Activated naive CD4-positive, alpha-beta T cell treated with anti-CD3 and anti-CD28 coated beads for 36 hours (primary cell): ENCODE results near the gene PROZ. TPM values are rescaled to one million over a fixed set of nuclear protein-coding genes. Genes with fewer than 3 reads are reported as not detected.

Experiments used
- CTCF ChIA-PET: fragments of 350-600 bp; sonication (Branson Sonifier 250); formaldehyde crosslinking; loops from one replicate; lab custom pipeline; 2021; ENCODE audit warnings: antibody characterized with exemption; lab: Charles Lee
- DNase-seq: peaks from one replicate; pipeline ENCODE4 v3.0.0-alpha.2; 2020
- H3K27ac Mint-ChIP-seq: one replicate; pipeline ENCODE4 v1.8.0; 2021; ENCODE audit warnings: mild to moderate bottlenecking, mixed read lengths
- H3K27me3 Mint-ChIP-seq: one replicate; pipeline ENCODE4 v1.8.0; 2021; ENCODE audit warnings: low read depth, mixed read lengths
- H3K36me3 Mint-ChIP-seq: one replicate; pipeline ENCODE4 v1.8.0; 2021; ENCODE audit warnings: low read depth, mixed read lengths
- H3K4me1 Mint-ChIP-seq: one replicate; pipeline ENCODE4 v1.8.0; 2021; ENCODE audit warnings: low read depth, mixed read lengths
- H3K4me3 Mint-ChIP-seq: one replicate; pipeline ENCODE4 v1.8.0; 2021; ENCODE audit warnings: mild to moderate bottlenecking, moderate library complexity, mixed read lengths
- H3K9me3 Mint-ChIP-seq: one replicate; pipeline ENCODE4 v1.8.0; 2021; ENCODE audit warnings: mixed read lengths
- intact Hi-C: fragments of 100-400 bp; cut with micrococcal nuclease; formaldehyde crosslinking; loops from one replicate; pipeline ENCODE4 v1.15.1; 2023
- total RNA-seq, 2 experiments: library from RNA; stranded (reverse); gene quantifications; one replicate each; pipeline ENCODE4 v1.2.3, GENCODE V29; 2021

The PROZ gene
- total RNA-seq, 2 experiments from 2014 or later: not detected

GRCh38 chr13:113115363-113116205 lies 42.9 kb upstream of the PROZ start:
- Mint-ChIP-seq H3K9me3 (no peaks in the 10 kb centered on the region), H3K27ac (no peak overlapping the region), H3K36me3 (no peaks in the 10 kb centered on the region), H3K4me3 (no peak overlapping the region), H3K4me1 (no peaks in the 10 kb centered on the region), H3K27me3 (no peaks in the 10 kb centered on the region)
- CTCF ChIA-PET: no interaction called here
- no peak for DNase-seq
- intact Hi-C loops: no loop called here

- Mint-ChIP-seq H3K4me3 (no peak overlapping the region), H3K9me3 (no peaks in the 10 kb centered on the region), H3K27me3 (peaks cover 1% of the 10 kb centered on the region), H3K36me3 (no peaks in the 10 kb centered on the region), H3K27ac (no peak overlapping the region), H3K4me1 (no peaks in the 10 kb centered on the region)
- DNase-seq: no peak
- intact Hi-C loops: no loop called here
- CTCF ChIA-PET: no interaction called here
Observed at GRCh38 chr13:113116206-113116800, 42.1 kb upstream of the PROZ start.

GRCh38 chr13:113116871-113117271 lies 41.6 kb upstream of the PROZ start:
- Mint-ChIP-seq H3K36me3 (no peaks in the 10 kb centered on the region), H3K27ac (no peak overlapping the region), H3K9me3 (no peaks in the 10 kb centered on the region), H3K4me1 (no peaks in the 10 kb centered on the region), H3K27me3 (peaks cover 3% of the 10 kb centered on the region), H3K4me3 (no peak overlapping the region)
- CTCF ChIA-PET: no interaction called here
- intact Hi-C loops: no loop called here
- DNase-seq: no peak

- H3K36me3 Mint-ChIP-seq: no peaks in the 10 kb centered on the region
- H3K4me1 Mint-ChIP-seq: no peaks in the 10 kb centered on the region
- peaks cover 3% of the 10 kb centered on the region for H3K27me3 Mint-ChIP-seq
- no peaks in the 10 kb centered on the region for H3K9me3 Mint-ChIP-seq
- DNase-seq: no peak
- H3K4me3 Mint-ChIP-seq: no peak overlapping the region
- no peak overlapping the region for H3K27ac Mint-ChIP-seq
- intact Hi-C loops: no loop called here
- CTCF ChIA-PET: no interaction called here
Observed at GRCh38 chr13:113117335-113117872, 41.0 kb upstream of the PROZ start.

DNA sequence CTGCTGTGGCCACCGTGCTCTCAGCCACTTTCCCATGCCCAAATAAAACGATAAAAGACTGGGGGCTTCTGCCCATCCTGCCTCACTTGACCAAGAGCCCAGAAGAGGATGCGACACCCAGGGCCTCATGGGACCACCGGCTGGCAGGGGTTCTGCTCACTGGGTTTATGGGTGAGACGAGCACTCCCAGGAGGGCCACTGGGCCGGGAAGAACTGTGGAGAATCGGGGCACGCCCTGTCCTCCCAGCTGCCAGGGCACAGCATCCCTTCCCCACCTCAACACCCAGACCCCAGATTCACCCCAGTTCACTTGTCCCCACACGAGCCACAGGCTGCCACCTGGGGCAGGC lies 40.6 kb upstream of the PROZ start:
- H3K27ac Mint-ChIP-seq: no peak overlapping the region
- no peaks in the 10 kb centered on the region for H3K36me3 Mint-ChIP-seq
- H3K27me3 Mint-ChIP-seq: peaks cover 3% of the 10 kb centered on the region
- CTCF ChIA-PET: no interaction called here
- no peak for DNase-seq
- intact Hi-C loops: no loop called here
- H3K4me1 Mint-ChIP-seq: no peaks in the 10 kb centered on the region
- no peaks in the 10 kb centered on the region for H3K9me3 Mint-ChIP-seq
- H3K4me3 Mint-ChIP-seq: no peak overlapping the region

- H3K36me3 Mint-ChIP-seq: no peaks in the 10 kb centered on the region
- no peak overlapping the region for H3K27ac Mint-ChIP-seq
- CTCF ChIA-PET: no interaction called here
- peaks cover 3% of the 10 kb centered on the region for H3K27me3 Mint-ChIP-seq
- no peak for DNase-seq
- no peak overlapping the region for H3K4me3 Mint-ChIP-seq
- no peaks in the 10 kb centered on the region for H3K9me3 Mint-ChIP-seq
- intact Hi-C loops: no loop called here
- no peaks in the 10 kb centered on the region for H3K4me1 Mint-ChIP-seq
Observed at GRCh38 chr13:113118261-113119021, 40.0 kb upstream of the PROZ start.

- no peak for DNase-seq
- CTCF ChIA-PET: no interaction called here
- peaks cover 3% of the 10 kb centered on the region for H3K27me3 Mint-ChIP-seq
- no peak overlapping the region for H3K27ac Mint-ChIP-seq
- H3K36me3 Mint-ChIP-seq: no peaks in the 10 kb centered on the region
- H3K9me3 Mint-ChIP-seq: no peaks in the 10 kb centered on the region
- no peaks in the 10 kb centered on the region for H3K4me1 Mint-ChIP-seq
- H3K4me3 Mint-ChIP-seq: no peak overlapping the region
- intact Hi-C loops: no loop called here
Observed at GRCh38 chr13:113119166-113119821, 39.2 kb upstream of the PROZ start.

- Mint-ChIP-seq H3K4me1 (no peaks in the 10 kb centered on the region), H3K36me3 (no peaks in the 10 kb centered on the region), H3K27me3 (peaks cover 3% of the 10 kb centered on the region), H3K27ac (no peak overlapping the region), H3K9me3 (no peaks in the 10 kb centered on the region), H3K4me3 (no peak overlapping the region)
- no peak for DNase-seq
- intact Hi-C loops: no loop called here
- CTCF ChIA-PET: interaction anchor here (0.6 kb wide), 1 partner anchor 413 kb away, joined by 4 read pairs; no protein-coding TSS in a partner anchor
Observed at GRCh38 chr13:113119822-113120189, 38.6 kb upstream of the PROZ start.

DNA sequence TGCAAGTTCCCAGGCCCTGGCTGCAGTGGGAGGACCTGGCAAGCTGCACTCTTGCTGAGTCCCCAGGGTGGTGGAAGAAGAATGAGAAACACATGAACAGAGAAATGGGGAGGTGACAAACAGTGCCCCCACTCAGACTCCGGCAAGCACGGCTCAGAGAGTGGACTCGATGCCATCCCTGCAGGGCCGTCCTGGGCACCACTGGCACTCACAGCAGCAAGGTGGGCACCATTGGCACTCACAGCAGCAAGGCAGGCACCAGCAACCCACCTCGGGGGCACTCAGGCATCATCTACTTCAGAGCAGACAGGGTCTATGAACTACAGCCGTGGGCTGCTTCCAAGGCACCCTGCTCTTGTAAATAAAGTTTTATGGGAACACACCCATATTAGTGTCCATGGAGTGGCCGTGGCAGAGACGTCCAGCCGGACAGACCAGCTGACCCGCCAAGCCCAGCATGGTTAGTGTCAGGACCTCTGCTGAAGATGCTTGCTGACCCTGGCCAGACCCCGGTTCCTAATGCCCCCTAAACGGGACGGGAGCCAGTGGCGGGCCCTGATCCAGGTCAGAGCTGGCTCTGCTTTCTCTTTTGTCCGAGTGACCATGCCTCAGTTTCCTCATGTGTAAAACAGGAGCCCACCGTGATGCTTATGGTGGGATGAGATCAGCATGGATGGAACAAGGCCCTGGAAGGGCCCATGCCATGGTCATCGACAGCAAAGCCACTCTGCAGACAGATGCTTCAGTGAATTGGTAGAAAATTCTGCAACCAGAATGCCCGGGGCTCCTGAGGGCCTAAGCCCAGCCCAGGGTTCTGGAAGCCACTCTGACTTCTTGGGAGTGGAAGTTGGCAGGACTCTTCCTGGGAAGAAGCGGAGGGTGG lies 37.9 kb upstream of the PROZ start:
- DNase-seq: no peak
- no peaks in the 10 kb centered on the region for H3K36me3 Mint-ChIP-seq
- H3K4me1 Mint-ChIP-seq: no peaks in the 10 kb centered on the region
- no peak overlapping the region for H3K4me3 Mint-ChIP-seq
- no peak overlapping the region for H3K27ac Mint-ChIP-seq
- CTCF ChIA-PET: interaction anchor here (0.6 kb wide), 1 partner anchor 412 kb away, joined by 4 read pairs; no protein-coding TSS in a partner anchor
- H3K27me3 Mint-ChIP-seq: peaks cover 3% of the 10 kb centered on the region
- no peaks in the 10 kb centered on the region for H3K9me3 Mint-ChIP-seq
- intact Hi-C loops: no loop called here

DNA sequence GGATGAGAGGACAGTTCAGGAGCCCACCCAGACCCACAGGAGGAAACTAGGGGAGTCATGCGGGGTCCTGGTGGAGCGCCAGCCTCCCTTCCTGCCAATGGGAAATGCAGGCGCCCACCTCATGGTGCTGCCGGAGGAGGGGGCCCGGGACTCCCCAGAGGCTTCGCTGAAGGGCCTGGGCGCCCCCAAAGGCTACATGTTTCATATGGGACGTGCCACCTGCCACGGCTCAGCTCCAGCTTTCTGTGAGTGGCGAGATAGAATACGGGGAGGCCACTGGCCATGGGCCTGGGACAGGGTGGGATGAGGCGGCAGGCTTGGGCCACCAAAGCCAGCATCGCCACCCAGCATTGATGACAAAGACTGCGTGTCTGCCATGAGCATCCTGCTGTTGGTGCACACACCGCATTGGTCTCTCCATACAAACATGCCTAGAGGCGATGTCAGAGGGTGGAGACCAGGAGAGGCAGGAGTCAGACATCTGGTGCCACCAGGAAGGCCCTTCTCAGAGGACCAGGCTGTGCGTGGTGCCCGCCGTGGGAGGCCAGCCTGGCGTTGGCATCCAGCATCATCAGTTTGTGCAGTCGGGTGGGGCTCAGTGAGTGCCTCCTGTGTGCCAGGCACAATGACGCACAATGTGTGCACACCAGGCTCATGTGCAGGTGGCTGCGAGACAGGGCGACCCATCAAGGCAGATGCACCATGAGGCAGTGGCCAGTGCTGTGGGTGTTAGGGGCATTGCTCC lies 37.1 kb upstream of the PROZ start:
- CTCF ChIA-PET: no interaction called here
- Mint-ChIP-seq H3K4me3 (no peak overlapping the region), H3K4me1 (no peaks in the 10 kb centered on the region), H3K27ac (no peak overlapping the region), H3K27me3 (peaks cover 3% of the 10 kb centered on the region), H3K36me3 (no peaks in the 10 kb centered on the region), H3K9me3 (no peaks in the 10 kb centered on the region)
- DNase-seq: no peak
- intact Hi-C loops: no loop called here

DNA sequence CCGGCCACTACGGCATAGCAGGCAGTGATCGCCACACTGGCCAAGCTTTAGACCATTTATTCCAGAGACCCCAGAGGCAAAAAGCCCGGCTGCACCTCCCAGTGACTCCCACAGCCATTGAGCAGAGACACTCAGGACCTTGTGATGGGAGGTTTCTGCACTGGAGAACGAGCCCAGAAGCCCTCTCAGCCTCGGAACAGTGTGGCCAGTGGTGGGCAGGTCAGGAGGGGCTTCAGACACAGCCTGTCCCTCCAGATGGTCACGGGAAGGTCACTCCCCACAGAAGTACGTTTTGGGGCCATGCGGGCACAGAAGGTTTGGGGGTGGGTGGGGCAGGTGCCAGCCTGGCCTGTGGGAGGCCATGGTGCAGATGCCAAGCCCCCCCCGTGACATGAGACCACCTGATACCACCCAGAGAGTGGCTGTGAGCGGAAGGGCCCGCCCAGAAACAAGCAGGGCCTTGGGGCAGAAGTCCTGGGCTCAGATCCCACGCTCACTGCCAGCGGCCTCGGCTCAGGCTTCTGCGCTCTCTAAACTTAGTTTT lies 36.4 kb upstream of the PROZ start:
- no peak for DNase-seq
- Mint-ChIP-seq H3K4me1 (no peaks in the 10 kb centered on the region), H3K4me3 (no peak overlapping the region), H3K27me3 (peaks cover 5% of the 10 kb centered on the region), H3K27ac (no peak overlapping the region), H3K9me3 (no peaks in the 10 kb centered on the region), H3K36me3 (no peaks in the 10 kb centered on the region)
- CTCF ChIA-PET: no interaction called here
- intact Hi-C loops: no loop called here
